MM.1S (cell line): Measurements from ENCODE around the gene PTGES3.

Experiments used
- DNase-seq: peaks from one replicate; pipeline ENCODE4 v3.0.0-alpha.2; 2015
- H2AFZ ChIP-seq: fragments of 300-600 bp; sonication (generic); 2 replicates; pipeline ENCODE4 v1.6.0; 2016; ENCODE audit warnings: antibody characterized with exemption, low read length
- H3F3A ChIP-seq: fragments of 300-600 bp; sonication (generic); 2 replicates; pipeline ENCODE4 v1.6.1; 2016; ENCODE audit warnings: mild to moderate bottlenecking, antibody characterized with exemption, low read length, moderate library complexity, mixed read lengths; ENCODE audit not compliant: insufficient read depth
- H3K27ac ChIP-seq: fragments of 300-600 bp; sonication (generic); 2 replicates; pipeline ENCODE4 v1.5.1; 2016; ENCODE audit warnings: mild to moderate bottlenecking, low read length
- H3K27me3 ChIP-seq: fragments of 300-600 bp; sonication (generic); replicated peaks from 2 replicates; pipeline ENCODE4 v1.6.0; 2016; ENCODE audit warnings: low read length; ENCODE audit not compliant: insufficient read depth
- H3K36me3 ChIP-seq: fragments of 300-600 bp; sonication (generic); replicated peaks from 2 replicates; pipeline ENCODE4 v1.6.1; 2016; ENCODE audit warnings: mild to moderate bottlenecking, low read length, mixed read lengths; ENCODE audit not compliant: insufficient read depth
- H3K4me1 ChIP-seq: fragments of 300-600 bp; sonication (generic); 2 replicates; pipeline ENCODE4 v1.6.1; 2016; ENCODE audit warnings: low read length, mixed read lengths
- H3K4me2 ChIP-seq: fragments of 300-600 bp; sonication (generic); 2 replicates; pipeline ENCODE4 v1.6.0; 2016; ENCODE audit warnings: low read depth, low read length
- H3K4me3 ChIP-seq: fragments of 300-600 bp; sonication (generic); 2 replicates; pipeline ENCODE4 v1.5.1; 2016; ENCODE audit warnings: low read length, mixed read lengths
- H3K79me2 ChIP-seq: fragments of 300-600 bp; sonication (generic); 2 replicates; pipeline ENCODE4 v1.6.1; 2016; ENCODE audit warnings: mixed run types, low read length, mixed read lengths
- H3K9ac ChIP-seq: fragments of 300-600 bp; sonication (generic); 2 replicates; pipeline ENCODE4 v1.6.1; 2016; ENCODE audit warnings: low read length, mixed read lengths
- H3K9me2 ChIP-seq: fragments of 300-600 bp; sonication (generic); replicated peaks from 2 replicates; pipeline ENCODE4 v1.6.1; 2016; ENCODE audit warnings: mild to moderate bottlenecking, low read length, mixed read lengths; ENCODE audit not compliant: insufficient read depth
- H3K9me3 ChIP-seq: fragments of 300-600 bp; sonication (generic); replicated peaks from 2 replicates; pipeline ENCODE4 v1.6.1; 2016; ENCODE audit warnings: mild to moderate bottlenecking, low read length, mixed read lengths; ENCODE audit not compliant: insufficient read depth
- H4K20me1 ChIP-seq: fragments of 300-600 bp; sonication (generic); 2 replicates; pipeline ENCODE4 v1.6.1; 2016; ENCODE audit warnings: mild to moderate bottlenecking, low read length, moderate library complexity, mixed read lengths; ENCODE audit not compliant: insufficient read depth
- CTCF ChIP-seq: fragments of 300-600 bp; sonication (generic); IDR thresholded peaks from 2 replicates; pipeline ENCODE4 v1.5.1; 2016; ENCODE audit warnings: antibody characterized with exemption, low read length, mixed read lengths
- EZH2 ChIP-seq: fragments of 300-600 bp; sonication (generic); optimal IDR thresholded peaks from 2 replicates; pipeline ENCODE3; 2017; ENCODE audit warnings: low read depth, mild to moderate bottlenecking, antibody characterized with exemption, low read length, mixed read lengths
- EZH2phosphoT487 ChIP-seq: fragments of 300-600 bp; sonication (generic); IDR thresholded peaks from 2 replicates; pipeline ENCODE4 v1.6.1; 2018; ENCODE audit warnings: antibody characterized with exemption, low read length

The PTGES3 gene

GRCh38 chr12:56699020-56699661 lies 11.1 kb upstream of the PTGES3 start:
- H3K4me1 ChIP-seq, result peaks cover 13% of the 10 kb centered on the region; the same call in 1 of the 2 replicates
- H3K27ac ChIP-seq, result no peak overlapping the region
- DNase-seq, result peak; percentile 5
- no peaks in the 10 kb centered on the region for H4K20me1 ChIP-seq
- no peaks in the 10 kb centered on the region for H3K36me3 ChIP-seq
- H3K27me3 ChIP-seq, result no peaks in the 10 kb centered on the region
- no peak overlapping the region for H3K4me2 ChIP-seq
- no peaks in the 10 kb centered on the region for H3K79me2 ChIP-seq
- H3K9ac ChIP-seq, result no peak overlapping the region
- no peak overlapping the region for H2AFZ ChIP-seq
- H3K9me3 ChIP-seq, result no peaks in the 10 kb centered on the region
- no peak overlapping the region for H3K4me3 ChIP-seq
- no peaks in the 10 kb centered on the region for H3K9me2 ChIP-seq
- no peak for TF ChIP-seq EZH2phosphoT487
- TF ChIP-seq EZH2, result no peak
- no peak for TF ChIP-seq CTCF
- H3F3A ChIP-seq, result peaks cover 10% of the 10 kb centered on the region

- Histone ChIP-seq H3K4me3 (no peak overlapping the region), H3F3A (peaks cover 2% of the 10 kb centered on the region; the same call in 1 of the 2 replicates), H3K79me2 (no peaks in the 10 kb centered on the region), H3K4me2 (no peak overlapping the region), H3K4me1 (peaks cover 7% of the 10 kb centered on the region; the same call in 1 of the 2 replicates), H4K20me1 (no peaks in the 10 kb centered on the region), H3K36me3 (no peaks in the 10 kb centered on the region), H3K9me2 (no peaks in the 10 kb centered on the region), H3K9ac (no peak overlapping the region), H2AFZ (no peak overlapping the region), H3K27me3 (no peaks in the 10 kb centered on the region), H3K27ac (no peak overlapping the region), H3K9me3 (no peaks in the 10 kb centered on the region)
- DNase-seq, result no peak
- TF ChIP-seq EZH2, result no peak
- no peak for TF ChIP-seq EZH2phosphoT487
- no peak for TF ChIP-seq CTCF
Measured at GRCh38 chr12:56695327-56696101, 7.4 kb upstream of the PTGES3 start.

GRCh38 chr12:56694161-56694560 lies 6.1 kb upstream of the PTGES3 start:
- DNase-seq, result no peak
- Histone ChIP-seq H3K9ac (no peak overlapping the region), H3K4me1 (0 out of 2 replicates have a peak, but pooled peaks cover 7% of the 10 kb centered on the region), H3K27ac (no peak overlapping the region), H4K20me1 (no peaks in the 10 kb centered on the region), H3K36me3 (no peaks in the 10 kb centered on the region), H3F3A (peaks cover 2% of the 10 kb centered on the region), H3K4me3 (no peak overlapping the region), H3K79me2 (peaks cover 2% of the 10 kb centered on the region; the same call in 1 of the 2 replicates), H3K27me3 (no peaks in the 10 kb centered on the region), H2AFZ (no peak overlapping the region), H3K9me3 (no peaks in the 10 kb centered on the region), H3K4me2 (no peak overlapping the region), H3K9me2 (no peaks in the 10 kb centered on the region)
- no peak for TF ChIP-seq CTCF
- no peak for TF ChIP-seq EZH2phosphoT487
- no peak for TF ChIP-seq EZH2
